Tibial nerve (tissue), 4 donors: ENCODE results near the gene TTLL3. TPM values are rescaled to one million over a fixed set of nuclear protein-coding genes. Genes with fewer than 3 reads are reported as not detected.

Experiments used
- DNase-seq, 2 donors: peaks; one replicate each; pipeline ENCODE4 v3.0.0-alpha.2; 2019; ENCODE audit warnings: low spot score in 2 of 2
- H3K27ac ChIP-seq, 4 donors: fragments of 200-600 bp; sonication (generic) in 3 of 4; one replicate each; pipeline ENCODE4 v1.5.1; 2017 to 2019; ENCODE audit warnings: mild to moderate bottlenecking in 1 of 4
- H3K27me3 ChIP-seq, 2 donors: fragments of 200-600 bp; sonication (generic) in 1 of 2; one replicate each; pipeline versions ENCODE4 v1.5.1 to v1.6.0; 2017 to 2019
- H3K36me3 ChIP-seq, 3 donors: fragments of 200-600 bp; sonication (generic); one replicate each; pipeline ENCODE4 v1.5.1; 2018 to 2019
- H3K4me1 ChIP-seq, 4 donors: fragments of 200-600 bp; sonication (generic) in 3 of 4; one replicate each; pipeline ENCODE4 v1.5.1; 2017 to 2019
- H3K4me3 ChIP-seq, 4 donors: fragments of 200-600 bp; sonication (generic) in 3 of 4; one replicate each; pipeline ENCODE4 v1.5.1; 2017 to 2019; ENCODE audit warnings: mild to moderate bottlenecking in 1 of 4, moderate library complexity in 1 of 4
- H3K9me3 ChIP-seq, 4 donors: fragments of 200-600 bp; sonication (generic) in 3 of 4; one replicate each; pipeline ENCODE4 v1.5.1; 2017 to 2019
- EP300 ChIP-seq, 2 donors: sonication (generic); formaldehyde crosslinking; IDR thresholded peaks; one replicate each; pipeline ENCODE4 v1.6.1; 2017; ENCODE audit warnings: antibody characterized with exemption in 2 of 2, mild to moderate bottlenecking in 1 of 2
- POLR2A ChIP-seq, 2 donors: fragments of 450-650 bp; IDR thresholded peaks; one replicate each; pipeline ENCODE4 v1.6.1; 2017; ENCODE audit warnings: antibody characterized with exemption in 2 of 2, mild to moderate bottlenecking in 2 of 2, moderate library complexity in 2 of 2
- WGBS, 2 donors: methylation state at CpG; one replicate each; pipeline ENCODE4 v1.1.5; 2018; 5-methylcytosine and 5-hydroxymethylcytosine counted together
- total RNA-seq, 4 donors: library from RNA; depleted of rRNA; stranded (reverse); fragments of >200 nt; gene quantifications; one replicate each; pipeline ENCODE4 v1.1.0, GENCODE V29; 2016
- TF ChIP-seq, protein P1 (sequence below), 5 experiments: fragments of 200-600 bp in 3 of 5; fragments of 450-650 bp in 2 of 5; sonication (generic) in 3 of 5; IDR thresholded peaks; one replicate each; pipeline ENCODE4 v1.5.1; 2016 to 2019; ENCODE audit warnings: antibody characterized with exemption in 5 of 5, mild to moderate bottlenecking in 3 of 5, moderate library complexity in 2 of 5

TTLL3 gene
- total RNA-seq, 4 donors from 2014 or later: 58.2 to 173 (median 120) TPM

DNA sequence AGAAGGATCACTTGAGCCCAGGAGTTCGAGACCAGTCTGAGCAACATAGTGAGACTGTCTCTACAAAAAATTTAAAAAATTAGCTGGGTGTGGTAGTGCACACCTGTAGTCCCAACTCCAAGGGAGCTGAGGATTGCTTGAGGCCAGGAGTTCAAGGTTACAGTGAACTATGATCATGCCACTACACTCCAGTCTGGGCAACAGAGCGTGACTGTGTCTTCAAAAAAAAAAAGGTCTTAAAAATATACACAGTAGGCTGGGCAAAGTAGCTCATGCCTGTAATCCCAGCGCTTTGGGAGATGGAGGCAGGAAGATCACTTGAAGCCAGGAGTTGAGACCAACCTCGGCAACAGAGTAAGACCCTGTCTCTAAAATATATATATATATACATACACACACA, 29.2 kb upstream of the TTLL3 start:
- no peak for DNase-seq
- peaks cover 5 to 69% (median 11%) of the 10 kb centered on the region in 3 donors for H3K36me3 ChIP-seq
- 89 to 91% methylated on average over 4 of the region's 4 CpGs for WGBS, 2 donors
- no peak for TF ChIP-seq POLR2A (IDR thresholded peaks at IDR 0.05)
- TF ChIP-seq, protein P1, sequence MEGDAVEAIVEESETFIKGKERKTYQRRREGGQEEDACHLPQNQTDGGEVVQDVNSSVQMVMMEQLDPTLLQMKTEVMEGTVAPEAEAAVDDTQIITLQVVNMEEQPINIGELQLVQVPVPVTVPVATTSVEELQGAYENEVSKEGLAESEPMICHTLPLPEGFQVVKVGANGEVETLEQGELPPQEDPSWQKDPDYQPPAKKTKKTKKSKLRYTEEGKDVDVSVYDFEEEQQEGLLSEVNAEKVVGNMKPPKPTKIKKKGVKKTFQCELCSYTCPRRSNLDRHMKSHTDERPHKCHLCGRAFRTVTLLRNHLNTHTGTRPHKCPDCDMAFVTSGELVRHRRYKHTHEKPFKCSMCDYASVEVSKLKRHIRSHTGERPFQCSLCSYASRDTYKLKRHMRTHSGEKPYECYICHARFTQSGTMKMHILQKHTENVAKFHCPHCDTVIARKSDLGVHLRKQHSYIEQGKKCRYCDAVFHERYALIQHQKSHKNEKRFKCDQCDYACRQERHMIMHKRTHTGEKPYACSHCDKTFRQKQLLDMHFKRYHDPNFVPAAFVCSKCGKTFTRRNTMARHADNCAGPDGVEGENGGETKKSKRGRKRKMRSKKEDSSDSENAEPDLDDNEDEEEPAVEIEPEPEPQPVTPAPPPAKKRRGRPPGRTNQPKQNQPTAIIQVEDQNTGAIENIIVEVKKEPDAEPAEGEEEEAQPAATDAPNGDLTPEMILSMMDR (IDR thresholded peaks at IDR 0.05): no peak
- TF ChIP-seq EP300 (IDR thresholded peaks at IDR 0.05): no peak
- no peak overlapping the region for H3K4me3 ChIP-seq
- H3K4me1 ChIP-seq: peaks cover 0 to 20% (median 9%) of the 10 kb centered on the region in 4 donors
- no peaks in the 10 kb centered on the region for H3K9me3 ChIP-seq
- H3K27ac ChIP-seq: peak overlapping the region in 1 of 4 donors; percentile 62
- H3K27me3 ChIP-seq: no peaks in the 10 kb centered on the region

DNA sequence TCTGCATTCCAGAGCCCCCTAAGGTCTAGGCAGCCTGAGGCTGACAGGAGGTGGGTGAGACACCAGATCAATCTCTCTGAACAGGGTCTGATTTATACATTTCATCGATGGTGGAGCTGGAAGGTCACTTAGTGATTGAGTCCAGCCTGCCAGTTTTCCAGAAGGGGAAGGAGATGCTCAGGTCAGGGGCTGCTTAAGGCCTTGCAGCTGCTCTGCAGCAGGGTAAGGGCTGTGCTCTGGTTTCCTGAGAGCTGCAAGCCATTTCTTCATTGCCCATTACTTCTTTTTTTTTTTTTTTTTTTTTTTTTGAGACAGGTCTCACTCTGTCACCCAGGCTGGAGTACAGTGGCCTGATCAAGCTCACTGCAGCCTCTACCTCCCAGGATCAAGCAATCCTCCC, 28.5 kb upstream of the TTLL3 start:
- no peak overlapping the region for H3K4me3 ChIP-seq
- peaks cover 5 to 76% (median 11%) of the 10 kb centered on the region in 3 donors for H3K36me3 ChIP-seq
- TF ChIP-seq POLR2A (IDR thresholded peaks at IDR 0.05) (no peak), EP300 (IDR thresholded peaks at IDR 0.05) (no peak)
- TF ChIP-seq, protein P1 (IDR thresholded peaks at IDR 0.05): no peak
- H3K27me3 ChIP-seq: no peaks in the 10 kb centered on the region
- H3K9me3 ChIP-seq: no peaks in the 10 kb centered on the region
- no peak for DNase-seq
- no peak overlapping the region for H3K27ac ChIP-seq
- peaks cover 0 to 20% (median 9%) of the 10 kb centered on the region in 4 donors for H3K4me1 ChIP-seq
- 75 to 83% methylated on average over 1 of the region's 1 CpG for WGBS, 2 donors

DNA sequence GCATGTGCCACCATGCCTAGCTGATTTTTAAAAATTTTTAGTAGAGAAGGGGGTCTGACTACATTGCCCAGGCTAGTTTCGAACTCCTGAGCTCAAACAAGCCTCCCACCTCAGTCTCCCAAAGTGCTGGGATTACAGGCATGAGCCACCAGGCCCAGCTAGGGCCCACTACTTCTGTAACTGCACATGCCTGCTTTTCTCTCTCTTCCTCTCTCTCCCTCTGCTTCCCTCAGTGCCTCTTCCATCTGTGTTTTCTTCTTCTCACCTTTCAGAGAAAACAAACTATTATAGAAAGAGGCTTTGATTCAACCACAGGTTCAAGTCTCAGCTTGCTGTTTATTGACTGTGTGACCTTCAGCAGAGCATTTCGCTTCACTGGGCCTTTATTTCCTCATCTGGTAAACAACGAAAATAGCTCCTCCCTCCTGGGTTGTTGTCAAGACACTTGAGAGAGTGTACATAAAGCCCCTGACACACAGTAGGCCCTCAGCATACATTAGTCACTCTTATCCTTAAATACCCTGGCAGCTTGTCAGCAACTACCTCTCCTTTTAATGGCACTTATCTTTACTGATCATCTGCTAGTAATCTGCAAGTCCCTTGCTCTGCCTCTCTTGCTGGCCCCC, 28.0 kb upstream of the TTLL3 start:
- no peak for DNase-seq
- Histone ChIP-seq H3K27ac (no peak overlapping the region), H3K27me3 (no peaks in the 10 kb centered on the region), H3K4me3 (no peak overlapping the region), H3K36me3 (peaks cover 5 to 81% (median 11%) of the 10 kb centered on the region in 3 donors), H3K9me3 (no peaks in the 10 kb centered on the region), H3K4me1 (peaks cover 0 to 20% (median 9%) of the 10 kb centered on the region in 4 donors)
- TF ChIP-seq EP300 (IDR thresholded peaks at IDR 0.05) (no peak), POLR2A (IDR thresholded peaks at IDR 0.05) (no peak)
- 77% methylated on average over 3 of the region's 3 CpGs for WGBS, 2 donors

DNA sequence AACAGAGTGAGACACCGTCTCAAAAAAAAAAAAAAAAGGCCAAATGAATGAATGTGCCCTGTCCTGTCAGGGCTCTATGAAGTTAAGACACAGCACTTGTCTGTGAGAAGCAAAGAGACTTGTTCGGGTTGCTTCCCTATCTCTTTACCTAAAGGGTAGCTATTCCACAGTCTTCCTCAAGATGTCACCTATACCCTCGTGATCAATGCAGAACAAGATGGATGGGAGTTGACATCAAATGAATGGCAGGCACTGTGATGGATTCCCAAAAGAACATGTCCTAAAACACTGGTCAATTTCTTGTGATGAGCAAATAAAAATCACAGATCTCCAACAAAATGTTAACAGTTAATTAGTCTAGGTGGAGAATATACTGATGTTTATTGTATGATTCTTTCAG, 27.3 kb upstream of the TTLL3 start:
- H3K4me3 ChIP-seq: no peak overlapping the region
- TF ChIP-seq POLR2A (IDR thresholded peaks at IDR 0.05): no peak
- TF ChIP-seq, protein P1 (IDR thresholded peaks at IDR 0.05): no peak
- TF ChIP-seq EP300 (IDR thresholded peaks at IDR 0.05): no peak
- H3K36me3 ChIP-seq: peaks cover 5 to 88% (median 11%) of the 10 kb centered on the region in 3 donors
- H3K27me3 ChIP-seq: no peaks in the 10 kb centered on the region
- peaks cover 0 to 20% (median 6%) of the 10 kb centered on the region in 4 donors for H3K4me1 ChIP-seq
- H3K9me3 ChIP-seq: no peaks in the 10 kb centered on the region
- DNase-seq: no peak
- no peak overlapping the region for H3K27ac ChIP-seq
- WGBS, 2 donors: 38 to 45% methylated on average over 3 of the region's 3 CpGs

DNA sequence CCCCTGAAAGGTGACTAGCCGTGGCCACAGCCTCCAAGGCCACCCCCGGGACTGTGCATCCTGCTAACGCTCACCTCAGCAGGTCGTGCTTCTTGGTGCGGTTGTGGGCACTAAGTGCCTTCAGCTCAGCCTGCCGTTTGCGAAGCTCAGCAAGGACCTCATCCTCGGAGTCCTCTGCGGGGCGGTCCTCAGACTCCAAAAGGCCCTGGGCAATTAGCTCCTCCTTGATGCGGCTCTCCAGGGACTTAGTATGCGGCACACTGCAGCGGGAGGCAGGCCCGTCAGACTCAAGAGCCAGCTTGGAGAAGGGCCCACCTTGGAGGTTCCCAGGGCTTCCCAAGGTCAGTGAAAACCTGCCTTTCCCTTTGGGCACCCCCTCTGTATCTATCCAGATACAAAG, 26.1 kb upstream of the TTLL3 start:
- 91 to 95% methylated on average over 13 to 14 of the region's 14 CpGs for WGBS, 2 donors
- Histone ChIP-seq H3K9me3 (no peaks in the 10 kb centered on the region), H3K4me1 (peaks cover 0 to 15% (median under 1%) of the 10 kb centered on the region in 4 donors), H3K4me3 (no peak overlapping the region), H3K27ac (no peak overlapping the region), H3K36me3 (peaks cover 5 to 99% (median 11%) of the 10 kb centered on the region in 3 donors), H3K27me3 (no peaks in the 10 kb centered on the region)
- TF ChIP-seq POLR2A (IDR thresholded peaks at IDR 0.05): no peak
- TF ChIP-seq, protein P1 (IDR thresholded peaks at IDR 0.05): no peak
- no peak for TF ChIP-seq EP300 (IDR thresholded peaks at IDR 0.05)
- no peak for DNase-seq
